Activated naive CD8-positive, alpha-beta T cell treated with anti-CD3 and anti-CD28 coated beads, Interleukin-2, amount 50 U/mL, for 24 hours (primary cell): ENCODE measurements around the gene KHK.
A peak's percentile ranks its signal among the peaks of the same experiment; 100 is the strongest.

Source experiments
- ATAC-seq: fragments of 150-1000 bp; cut with Tn5 transposase; one replicate; pipeline ENCODE4 v1.10.0; 2021
- DNase-seq: peaks from one replicate; pipeline ENCODE4 v3.0.0; 2021
- H3K27ac Mint-ChIP-seq: one replicate; pipeline ENCODE4 v1.8.0; 2021; ENCODE audit warnings: mild to moderate bottlenecking, mixed read lengths
- H3K27me3 Mint-ChIP-seq: one replicate; pipeline ENCODE4 v1.8.0; 2021; ENCODE audit warnings: mixed read lengths
- H3K36me3 Mint-ChIP-seq: one replicate; pipeline ENCODE4 v1.8.0; 2021; ENCODE audit warnings: low read depth, mixed read lengths
- H3K4me1 Mint-ChIP-seq: one replicate; pipeline ENCODE4 v1.8.0; 2021; ENCODE audit warnings: mixed read lengths
- H3K4me3 Mint-ChIP-seq: one replicate; pipeline ENCODE4 v1.8.0; 2021; ENCODE audit warnings: mild to moderate bottlenecking, moderate library complexity, mixed read lengths
- H3K9me3 Mint-ChIP-seq: one replicate; pipeline ENCODE4 v1.8.0; 2021; ENCODE audit warnings: mixed read lengths

The KHK gene

DNA sequence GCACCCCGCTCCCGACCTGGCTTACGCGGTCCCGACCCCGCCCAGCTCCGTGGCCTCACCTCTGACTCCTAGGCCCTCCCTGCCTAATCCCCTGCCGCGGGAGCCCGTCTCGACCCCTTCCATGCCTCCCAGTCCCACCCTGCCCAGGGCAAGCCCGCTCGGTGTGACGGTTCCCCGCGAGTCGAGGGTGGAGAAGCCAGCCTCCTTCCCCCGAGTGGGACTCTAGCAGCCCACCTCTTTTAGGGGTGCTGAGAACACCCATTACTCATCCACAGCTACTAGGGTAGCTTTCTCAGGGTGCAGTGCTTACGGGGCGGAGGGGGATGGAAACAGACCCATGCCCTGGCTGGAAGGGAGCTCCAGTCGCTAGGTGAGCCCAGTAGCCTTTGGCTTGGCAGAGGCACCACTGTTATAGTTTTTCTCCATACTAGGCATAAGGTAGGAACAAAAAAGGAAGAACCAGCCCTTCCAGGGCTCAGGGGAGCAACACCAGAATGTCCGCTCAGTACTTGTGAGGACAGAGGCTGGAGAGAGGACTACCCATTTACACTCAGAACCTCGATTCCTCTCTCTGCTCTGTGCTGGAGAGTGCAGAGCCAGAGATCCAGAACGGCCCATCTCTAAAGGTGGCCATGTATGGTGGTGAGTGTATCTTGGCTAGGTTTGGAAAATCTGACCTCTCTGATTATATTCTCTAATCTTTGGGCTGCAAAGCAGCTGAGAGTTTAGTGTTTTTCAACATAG, 34.5 kb upstream of the KHK start:
- H3K9me3 Mint-ChIP-seq = peaks cover 7% of the 10 kb centered on the region
- DNase-seq (no peak), ATAC-seq (no peak)
- H3K36me3 Mint-ChIP-seq = peaks cover 28% of the 10 kb centered on the region
- peak overlapping the region; percentile 93 for H3K4me3 Mint-ChIP-seq
- peak overlapping the region; percentile 69 for H3K27ac Mint-ChIP-seq
- H3K27me3 Mint-ChIP-seq = peaks cover 8% of the 10 kb centered on the region
- peaks cover 29% of the 10 kb centered on the region for H3K4me1 Mint-ChIP-seq

DNA sequence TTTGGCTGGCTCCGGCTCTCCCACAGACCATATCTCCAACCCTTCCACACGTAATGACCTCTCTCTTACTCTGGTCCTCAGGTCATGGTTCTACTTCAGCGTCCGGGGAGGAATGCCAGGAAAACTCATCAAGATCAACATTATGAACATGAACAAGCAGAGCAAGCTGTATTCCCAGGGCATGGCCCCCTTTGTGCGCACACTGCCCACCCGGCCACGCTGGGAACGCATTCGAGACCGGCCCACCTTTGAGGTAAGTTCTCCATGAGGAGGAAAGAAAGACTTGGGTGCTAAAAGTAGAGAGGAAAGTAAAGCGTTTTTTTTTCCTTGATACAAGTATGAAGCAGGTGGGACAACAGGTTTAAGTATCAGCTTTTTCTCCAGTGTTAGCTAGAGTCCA, 33.3 kb upstream of the KHK start:
- no peak for DNase-seq
- H3K9me3 Mint-ChIP-seq = peaks cover 7% of the 10 kb centered on the region
- H3K4me3 Mint-ChIP-seq = no peak overlapping the region
- no peak overlapping the region for H3K27ac Mint-ChIP-seq
- no peak for ATAC-seq
- peaks cover 27% of the 10 kb centered on the region for H3K4me1 Mint-ChIP-seq
- peaks cover 30% of the 10 kb centered on the region for H3K36me3 Mint-ChIP-seq
- peaks cover 8% of the 10 kb centered on the region for H3K27me3 Mint-ChIP-seq

DNA sequence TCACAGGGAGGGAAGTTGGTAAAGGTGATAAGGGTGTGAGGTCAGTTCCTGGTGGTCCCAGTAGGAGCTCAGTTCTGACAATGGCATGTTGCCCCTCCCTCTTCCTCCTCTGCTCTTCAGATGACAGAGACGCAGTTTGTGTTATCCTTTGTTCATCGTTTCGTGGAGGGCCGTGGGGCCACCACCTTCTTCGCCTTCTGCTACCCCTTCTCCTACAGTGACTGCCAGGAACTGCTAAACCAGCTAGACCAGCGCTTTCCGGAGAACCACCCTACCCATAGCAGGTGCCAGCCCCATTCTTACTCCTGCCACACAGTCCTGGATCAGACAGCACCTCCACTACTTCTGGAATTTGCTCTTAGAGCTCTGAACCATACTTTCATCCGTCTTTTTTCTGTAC, 32.8 kb upstream of the KHK start:
- ATAC-seq (no peak), DNase-seq (no peak)
- no peak overlapping the region for H3K27ac Mint-ChIP-seq
- peaks cover 7% of the 10 kb centered on the region for H3K9me3 Mint-ChIP-seq
- H3K4me3 Mint-ChIP-seq = no peak overlapping the region
- peaks cover 8% of the 10 kb centered on the region for H3K27me3 Mint-ChIP-seq
- H3K4me1 Mint-ChIP-seq = peaks cover 27% of the 10 kb centered on the region
- H3K36me3 Mint-ChIP-seq = peaks cover 30% of the 10 kb centered on the region

- H3K27ac Mint-ChIP-seq = no peak overlapping the region
Measured at GRCh38 chr2:27054721-27055120, 31.9 kb upstream of the KHK start.

GRCh38 chr2:27057184-27057583, 29.4 kb upstream of the KHK start:
- Mint-ChIP-seq H3K27me3 (no peaks in the 10 kb centered on the region), H3K9me3 (no peaks in the 10 kb centered on the region), H3K36me3 (peaks cover 29% of the 10 kb centered on the region), H3K27ac (no peak overlapping the region), H3K4me1 (peaks cover 5% of the 10 kb centered on the region), H3K4me3 (no peak overlapping the region)
- ATAC-seq = no peak
- no peak for DNase-seq

More at GRCh38 chr2:27054721-27055120, 31.9 kb upstream of the KHK start:
- Mint-ChIP-seq H3K27me3 (peaks cover 8% of the 10 kb centered on the region), H3K36me3 (peaks cover 34% of the 10 kb centered on the region), H3K4me3 (no peak overlapping the region), H3K9me3 (peaks cover 7% of the 10 kb centered on the region), H3K4me1 (peaks cover 23% of the 10 kb centered on the region)
- DNase-seq = no peak
- no peak for ATAC-seq

DNA sequence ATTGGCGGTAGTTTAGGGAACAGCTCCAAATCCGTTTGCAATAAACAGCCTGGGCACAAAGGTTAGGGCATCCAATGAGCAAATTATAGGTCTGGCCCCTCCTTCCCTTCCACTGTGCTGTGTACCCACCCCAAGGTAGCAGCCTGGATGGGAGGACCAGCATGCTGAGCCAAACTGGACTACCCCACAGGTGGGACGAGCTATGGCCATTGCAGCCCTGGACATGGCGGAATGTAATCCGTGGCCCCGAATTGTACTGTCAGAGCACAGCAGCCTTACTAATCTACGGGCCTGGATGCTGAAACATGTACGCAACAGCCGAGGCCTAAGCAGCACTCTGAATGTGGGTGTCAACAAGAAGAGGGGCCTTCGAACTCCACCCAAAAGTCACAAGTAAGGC, 28.4 kb upstream of the KHK start:
- Mint-ChIP-seq H3K36me3 (peaks cover 35% of the 10 kb centered on the region), H3K27me3 (no peaks in the 10 kb centered on the region), H3K4me1 (no peaks in the 10 kb centered on the region), H3K9me3 (no peaks in the 10 kb centered on the region), H3K27ac (no peak overlapping the region), H3K4me3 (no peak overlapping the region)
- DNase-seq = no peak
- ATAC-seq = no peak

- Mint-ChIP-seq H3K9me3 (no peaks in the 10 kb centered on the region), H3K4me3 (no peak overlapping the region), H3K4me1 (peaks cover 3% of the 10 kb centered on the region), H3K27ac (no peak overlapping the region), H3K36me3 (peaks cover 29% of the 10 kb centered on the region), H3K27me3 (no peaks in the 10 kb centered on the region)
- DNase-seq (no peak), ATAC-seq (no peak)
Measured at GRCh38 chr2:27059141-27059820, 27.3 kb upstream of the KHK start.

DNA sequence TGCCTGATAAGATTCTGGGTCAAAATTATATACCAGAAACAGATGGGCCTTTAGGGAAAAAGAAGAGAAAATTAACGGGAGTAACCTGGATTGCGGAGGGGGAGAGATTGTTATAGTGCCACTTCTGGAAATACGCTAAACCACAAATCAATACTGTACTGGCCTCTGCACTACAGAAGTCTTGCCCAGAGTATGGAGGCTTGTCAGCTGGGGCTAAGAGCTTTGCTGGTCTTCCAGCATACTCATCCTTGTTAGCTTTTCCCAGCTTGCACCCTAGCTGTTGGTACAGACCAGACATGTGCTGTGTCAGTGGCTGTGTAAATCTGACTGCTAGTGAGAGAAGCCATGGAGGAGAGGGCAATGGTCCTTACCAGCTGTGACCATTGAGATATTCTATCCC, 26.2 kb upstream of the KHK start:
- H3K27ac Mint-ChIP-seq = no peak overlapping the region

DNA sequence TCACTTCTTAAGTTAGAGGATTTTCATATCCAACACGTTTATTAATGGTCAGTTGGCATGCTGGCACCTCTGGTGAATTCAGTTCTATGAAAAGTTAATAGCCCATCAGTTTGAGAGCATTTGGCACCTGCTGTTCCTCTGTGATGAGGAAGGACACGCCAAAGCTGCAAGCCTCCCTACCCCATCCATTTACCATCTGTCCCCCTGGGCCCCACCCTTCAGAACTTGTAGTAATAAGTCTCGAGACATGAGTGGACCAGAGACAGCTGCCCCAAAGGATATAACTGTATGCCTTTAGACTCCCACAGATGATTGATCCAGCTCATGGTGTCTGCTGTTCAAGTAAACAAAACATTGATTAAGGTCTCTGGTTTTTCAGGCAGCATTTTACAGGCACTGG, 21.4 kb upstream of the KHK start:
- no peaks in the 10 kb centered on the region for H3K27me3 Mint-ChIP-seq
- no peak for ATAC-seq
- no peak overlapping the region for H3K27ac Mint-ChIP-seq
- no peak for DNase-seq
- H3K9me3 Mint-ChIP-seq = no peaks in the 10 kb centered on the region
- no peak overlapping the region for H3K4me3 Mint-ChIP-seq
- peaks cover 17% of the 10 kb centered on the region for H3K4me1 Mint-ChIP-seq
- peaks cover 45% of the 10 kb centered on the region for H3K36me3 Mint-ChIP-seq

More for the DNA sequence above, 26.2 kb upstream of the KHK start:
- no peak overlapping the region for H3K4me3 Mint-ChIP-seq
- no peaks in the 10 kb centered on the region for H3K9me3 Mint-ChIP-seq
- H3K27me3 Mint-ChIP-seq = no peaks in the 10 kb centered on the region
- peaks cover 3% of the 10 kb centered on the region for H3K4me1 Mint-ChIP-seq
- ATAC-seq (no peak), DNase-seq (no peak)
- H3K36me3 Mint-ChIP-seq = peaks cover 29% of the 10 kb centered on the region

GRCh38 chr2:27067385-27067784, 19.2 kb upstream of the KHK start:
- DNase-seq = no peak
- Mint-ChIP-seq H3K27me3 (no peaks in the 10 kb centered on the region), H3K27ac (no peak overlapping the region), H3K9me3 (no peaks in the 10 kb centered on the region), H3K4me1 (peaks cover 32% of the 10 kb centered on the region), H3K4me3 (no peak overlapping the region), H3K36me3 (peaks cover 42% of the 10 kb centered on the region)
- no peak for ATAC-seq

GRCh38 chr2:27069436-27069835, 17.1 kb upstream of the KHK start:
- H3K36me3 Mint-ChIP-seq = peaks cover 37% of the 10 kb centered on the region
- peak overlapping the region; percentile 92 for H3K27ac Mint-ChIP-seq
- no peaks in the 10 kb centered on the region for H3K9me3 Mint-ChIP-seq
- peaks cover 48% of the 10 kb centered on the region for H3K4me1 Mint-ChIP-seq
- no peak for ATAC-seq
- no peaks in the 10 kb centered on the region for H3K27me3 Mint-ChIP-seq
- H3K4me3 Mint-ChIP-seq = peak overlapping the region; percentile 97
- DNase-seq = no peak

- H3K9me3 Mint-ChIP-seq = no peaks in the 10 kb centered on the region
- H3K27ac Mint-ChIP-seq = peak overlapping the region; percentile 92
- peaks cover 34% of the 10 kb centered on the region for H3K36me3 Mint-ChIP-seq
Measured at GRCh38 chr2:27069961-27070618, 16.5 kb upstream of the KHK start.

DNA sequence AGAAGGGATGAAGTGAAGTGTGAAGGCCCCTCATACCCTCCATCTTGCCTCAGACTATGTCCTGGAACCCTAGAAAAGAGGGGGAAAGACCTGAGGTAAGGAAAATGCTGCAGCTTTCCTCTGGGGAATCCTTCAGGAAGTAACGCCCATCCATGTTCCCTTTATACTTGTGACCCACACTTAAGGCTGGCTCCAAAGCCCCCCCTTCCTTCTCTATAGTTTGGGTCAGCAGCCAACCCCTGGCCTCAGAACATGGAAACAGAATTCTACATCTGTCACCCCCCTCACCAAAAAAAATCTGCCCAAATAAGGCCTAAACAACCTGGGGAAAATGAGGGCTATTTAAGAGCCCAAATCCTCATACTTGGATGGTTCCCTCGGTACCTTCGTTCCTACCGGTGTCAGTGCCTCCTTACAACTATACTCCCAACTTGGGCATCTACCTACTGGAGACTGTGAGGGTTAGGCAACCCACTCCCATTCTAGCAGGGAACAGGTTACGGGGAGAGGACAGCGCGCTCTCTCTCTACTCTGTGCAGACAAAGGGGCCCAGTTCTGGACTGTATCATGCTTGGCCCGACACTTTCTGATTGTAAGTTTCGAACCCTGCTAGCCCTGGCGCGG, 15.8 kb upstream of the KHK start:
- Mint-ChIP-seq H3K4me3 (peak overlapping the region; percentile 97), H3K36me3 (peaks cover 30% of the 10 kb centered on the region), H3K9me3 (no peaks in the 10 kb centered on the region), H3K4me1 (peaks cover 61% of the 10 kb centered on the region), H3K27ac (peak overlapping the region; percentile 92), H3K27me3 (no peaks in the 10 kb centered on the region)
- ATAC-seq (no peak), DNase-seq (no peak)

More at GRCh38 chr2:27069961-27070618, 16.5 kb upstream of the KHK start:
- peak overlapping the region; percentile 97 for H3K4me3 Mint-ChIP-seq
- peaks cover 55% of the 10 kb centered on the region for H3K4me1 Mint-ChIP-seq
- DNase-seq (no peak), ATAC-seq (no peak)
- H3K27me3 Mint-ChIP-seq = no peaks in the 10 kb centered on the region

GRCh38 chr2:27071277-27071989, 15.1 kb upstream of the KHK start, which contains the start of gene OST4:
Gene OST4, minus strand, starts transcription at chr2:27071654.
- peaks cover 67% of the 10 kb centered on the region for H3K4me1 Mint-ChIP-seq
- no peaks in the 10 kb centered on the region for H3K9me3 Mint-ChIP-seq
- peak within 1 kb of the TSS; percentile 97 for H3K4me3 Mint-ChIP-seq
- peaks cover 26% of the 10 kb centered on the region for H3K36me3 Mint-ChIP-seq
- peak within 1 kb of the TSS; percentile 92 for H3K27ac Mint-ChIP-seq
- ATAC-seq (peak; percentile 93), DNase-seq (peak; percentile 92)
- H3K27me3 Mint-ChIP-seq = no peaks in the 10 kb centered on the region
